ENCODE measurements around the gene SH2D4B. TPM values are rescaled to one million over a fixed set of nuclear protein-coding genes. Genes with fewer than 3 reads are reported as not detected.

The SH2D4B gene
- total RNA-seq, 2 donors from 2014 or later, result 0.11 to 0.32 TPM

GRCh38 chr10:80596391-80597257 lies 58.9 kb downstream of the SH2D4B start:
- Mint-ChIP-seq H3K4me3 (no peak overlapping the region), H3K4me1 (peaks cover 4% of the 10 kb centered on the region), H3K27me3 (no peaks in the 10 kb centered on the region), H3K27ac (no peak overlapping the region), H3K9me3 (no peaks in the 10 kb centered on the region), H3K36me3 (ENCODE audit: low read depth) (no peaks in the 10 kb centered on the region)
- peak; percentile 75 for ATAC-seq (replicated peaks)

GRCh38 chr10:80598084-80598798 lies 60.5 kb downstream of the SH2D4B start:
- Mint-ChIP-seq H3K27me3 (no peaks in the 10 kb centered on the region), H3K36me3 (ENCODE audit: low read depth) (no peaks in the 10 kb centered on the region), H3K27ac (no peak overlapping the region), H3K4me3 (no peak overlapping the region), H3K4me1 (peaks cover 4% of the 10 kb centered on the region), H3K9me3 (no peaks in the 10 kb centered on the region)
- ATAC-seq (replicated peaks), result no peak

GRCh38 chr10:80598951-80599350 lies 61.2 kb downstream of the SH2D4B start:
- ATAC-seq (replicated peaks), result no peak
- Mint-ChIP-seq H3K36me3 (ENCODE audit: low read depth) (no peaks in the 10 kb centered on the region), H3K9me3 (no peaks in the 10 kb centered on the region), H3K4me1 (peaks cover 4% of the 10 kb centered on the region), H3K4me3 (no peak overlapping the region), H3K27me3 (no peaks in the 10 kb centered on the region), H3K27ac (no peak overlapping the region)

GRCh38 chr10:80599424-80599847 lies 61.7 kb downstream of the SH2D4B start:
- peaks cover 4% of the 10 kb centered on the region for H3K4me1 Mint-ChIP-seq
- no peaks in the 10 kb centered on the region for H3K27me3 Mint-ChIP-seq
- H3K4me3 Mint-ChIP-seq, result no peak overlapping the region
- no peaks in the 10 kb centered on the region for H3K36me3 Mint-ChIP-seq (ENCODE audit: low read depth)
- no peak overlapping the region for H3K27ac Mint-ChIP-seq
- H3K9me3 Mint-ChIP-seq, result no peaks in the 10 kb centered on the region
- ATAC-seq (replicated peaks), result peak; percentile 71

GRCh38 chr10:80600256-80600655 lies 62.6 kb downstream of the SH2D4B start:
- no peak overlapping the region for H3K27ac Mint-ChIP-seq
- no peaks in the 10 kb centered on the region for H3K9me3 Mint-ChIP-seq
- H3K27me3 Mint-ChIP-seq, result no peaks in the 10 kb centered on the region
- H3K4me3 Mint-ChIP-seq, result no peak overlapping the region
- ATAC-seq (replicated peaks), result no peak
- no peaks in the 10 kb centered on the region for H3K36me3 Mint-ChIP-seq (ENCODE audit: low read depth)
- H3K4me1 Mint-ChIP-seq, result peaks cover 4% of the 10 kb centered on the region

- H3K4me1 Mint-ChIP-seq, result no peaks in the 10 kb centered on the region
- H3K4me3 Mint-ChIP-seq, result no peak overlapping the region
- H3K27me3 Mint-ChIP-seq, result no peaks in the 10 kb centered on the region
- H3K9me3 Mint-ChIP-seq, result no peaks in the 10 kb centered on the region
- no peak overlapping the region for H3K27ac Mint-ChIP-seq
- no peak for ATAC-seq (replicated peaks)
- no peaks in the 10 kb centered on the region for H3K36me3 Mint-ChIP-seq (ENCODE audit: low read depth)
These were observed 65.2 kb downstream of the SH2D4B start for GRCh38 chr10:80602881-80603280.

GRCh38 chr10:80603516-80603915 lies 65.8 kb downstream of the SH2D4B start:
- Mint-ChIP-seq H3K4me3 (no peak overlapping the region), H3K4me1 (no peaks in the 10 kb centered on the region), H3K36me3 (ENCODE audit: low read depth) (no peaks in the 10 kb centered on the region), H3K27me3 (no peaks in the 10 kb centered on the region), H3K9me3 (no peaks in the 10 kb centered on the region), H3K27ac (no peak overlapping the region)
- no peak for ATAC-seq (replicated peaks)

GRCh38 chr10:80608706-80609105 lies 71.0 kb downstream of the SH2D4B start:
- H3K27ac Mint-ChIP-seq, result no peak overlapping the region
- H3K27me3 Mint-ChIP-seq, result no peaks in the 10 kb centered on the region
- H3K4me1 Mint-ChIP-seq, result no peaks in the 10 kb centered on the region
- H3K4me3 Mint-ChIP-seq, result no peak overlapping the region
- H3K36me3 Mint-ChIP-seq (ENCODE audit: low read depth), result no peaks in the 10 kb centered on the region
- no peaks in the 10 kb centered on the region for H3K9me3 Mint-ChIP-seq
- no peak for ATAC-seq (replicated peaks)

- no peak for ATAC-seq (replicated peaks)
- Mint-ChIP-seq H3K4me1 (no peaks in the 10 kb centered on the region), H3K27ac (no peak overlapping the region), H3K27me3 (no peaks in the 10 kb centered on the region), H3K4me3 (no peak overlapping the region), H3K9me3 (no peaks in the 10 kb centered on the region), H3K36me3 (ENCODE audit: low read depth) (no peaks in the 10 kb centered on the region)
These were observed 71.6 kb downstream of the SH2D4B start for GRCh38 chr10:80609331-80609730.

- no peaks in the 10 kb centered on the region for H3K9me3 Mint-ChIP-seq
- H3K36me3 Mint-ChIP-seq (ENCODE audit: low read depth), result no peaks in the 10 kb centered on the region
- no peaks in the 10 kb centered on the region for H3K4me1 Mint-ChIP-seq
- no peak for ATAC-seq (replicated peaks)
- no peaks in the 10 kb centered on the region for H3K27me3 Mint-ChIP-seq
- no peak overlapping the region for H3K27ac Mint-ChIP-seq
- no peak overlapping the region for H3K4me3 Mint-ChIP-seq
These were observed 73.9 kb downstream of the SH2D4B start for GRCh38 chr10:80611481-80612185.

GRCh38 chr10:80612261-80612660 lies 74.6 kb downstream of the SH2D4B start:
- H3K9me3 Mint-ChIP-seq, result no peaks in the 10 kb centered on the region
- no peak overlapping the region for H3K4me3 Mint-ChIP-seq
- H3K27ac Mint-ChIP-seq, result no peak overlapping the region
- H3K4me1 Mint-ChIP-seq, result no peaks in the 10 kb centered on the region
- H3K36me3 Mint-ChIP-seq (ENCODE audit: low read depth), result no peaks in the 10 kb centered on the region
- H3K27me3 Mint-ChIP-seq, result no peaks in the 10 kb centered on the region
- no peak for ATAC-seq (replicated peaks)

- H3K36me3 Mint-ChIP-seq (ENCODE audit: low read depth), result no peaks in the 10 kb centered on the region
- H3K9me3 Mint-ChIP-seq, result no peaks in the 10 kb centered on the region
- H3K4me3 Mint-ChIP-seq, result no peak overlapping the region
- no peak overlapping the region for H3K27ac Mint-ChIP-seq
- no peaks in the 10 kb centered on the region for H3K4me1 Mint-ChIP-seq
- no peak for ATAC-seq (replicated peaks)
- no peaks in the 10 kb centered on the region for H3K27me3 Mint-ChIP-seq
These were observed 75.9 kb downstream of the SH2D4B start for GRCh38 chr10:80613466-80614170.

- Mint-ChIP-seq H3K4me1 (no peaks in the 10 kb centered on the region), H3K27ac (no peak overlapping the region), H3K27me3 (no peaks in the 10 kb centered on the region), H3K36me3 (ENCODE audit: low read depth) (no peaks in the 10 kb centered on the region), H3K4me3 (no peak overlapping the region), H3K9me3 (no peaks in the 10 kb centered on the region)
- ATAC-seq (replicated peaks), result no peak
These were observed 77.1 kb downstream of the SH2D4B start for GRCh38 chr10:80614576-80615416.
